Breast epithelium (tissue), 3 donors: Measurements from ENCODE around the gene SLC15A2.

Experiments
- POLR2AphosphoS5 ChIP-seq, 3 donors: sonication (generic); formaldehyde crosslinking; IDR thresholded peaks; one replicate each; pipeline ENCODE4 v1.6.1; 2017; ENCODE audit warnings: antibody characterized with exemption in 3 of 3
- TF ChIP-seq, protein P1 (sequence below), 3 donors: fragments of 450-650 bp; IDR thresholded peaks; one replicate each; pipeline ENCODE4 v1.5.1; 2016 to 2017; ENCODE audit warnings: antibody characterized with exemption in 3 of 3, mild to moderate bottlenecking in 3 of 3, moderate library complexity in 3 of 3

DNA sequence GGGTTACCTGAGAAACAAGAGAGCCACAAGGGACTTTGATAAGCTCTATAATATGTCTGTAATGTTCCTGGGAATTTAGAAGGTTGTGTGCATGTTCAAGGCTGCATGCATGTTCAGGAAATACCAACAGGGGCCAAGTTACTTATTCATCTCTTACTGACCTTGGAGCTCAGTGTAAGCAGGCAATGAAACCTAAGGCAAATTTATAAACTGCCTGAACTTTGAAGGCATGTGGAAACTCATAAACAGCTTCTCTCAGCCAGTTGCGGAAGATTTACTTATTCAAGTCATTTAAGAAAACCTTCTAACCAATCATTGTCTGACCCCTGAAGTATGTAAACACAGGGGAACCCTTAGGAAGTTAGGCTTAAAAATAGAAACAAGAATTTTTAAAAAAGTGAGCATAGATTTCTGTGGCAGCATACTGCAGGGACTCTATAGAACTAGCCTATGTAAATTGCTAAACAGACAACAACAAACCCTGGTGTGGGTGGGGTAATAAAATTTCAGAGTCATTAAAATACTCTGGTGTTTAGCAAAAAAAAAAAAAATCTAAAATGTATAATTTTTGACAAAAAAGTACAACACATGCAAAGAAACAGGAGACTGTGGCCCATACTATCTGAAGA is 57.2 kb downstream of the SLC15A2 start:
- TF ChIP-seq, protein P1, sequence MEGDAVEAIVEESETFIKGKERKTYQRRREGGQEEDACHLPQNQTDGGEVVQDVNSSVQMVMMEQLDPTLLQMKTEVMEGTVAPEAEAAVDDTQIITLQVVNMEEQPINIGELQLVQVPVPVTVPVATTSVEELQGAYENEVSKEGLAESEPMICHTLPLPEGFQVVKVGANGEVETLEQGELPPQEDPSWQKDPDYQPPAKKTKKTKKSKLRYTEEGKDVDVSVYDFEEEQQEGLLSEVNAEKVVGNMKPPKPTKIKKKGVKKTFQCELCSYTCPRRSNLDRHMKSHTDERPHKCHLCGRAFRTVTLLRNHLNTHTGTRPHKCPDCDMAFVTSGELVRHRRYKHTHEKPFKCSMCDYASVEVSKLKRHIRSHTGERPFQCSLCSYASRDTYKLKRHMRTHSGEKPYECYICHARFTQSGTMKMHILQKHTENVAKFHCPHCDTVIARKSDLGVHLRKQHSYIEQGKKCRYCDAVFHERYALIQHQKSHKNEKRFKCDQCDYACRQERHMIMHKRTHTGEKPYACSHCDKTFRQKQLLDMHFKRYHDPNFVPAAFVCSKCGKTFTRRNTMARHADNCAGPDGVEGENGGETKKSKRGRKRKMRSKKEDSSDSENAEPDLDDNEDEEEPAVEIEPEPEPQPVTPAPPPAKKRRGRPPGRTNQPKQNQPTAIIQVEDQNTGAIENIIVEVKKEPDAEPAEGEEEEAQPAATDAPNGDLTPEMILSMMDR (IDR thresholded peaks at IDR 0.05), result no peak
- no peak for TF ChIP-seq POLR2AphosphoS5 (IDR thresholded peaks at IDR 0.05)
